ENCODE data around the gene ELMO1. TPM values are rescaled to one million over a fixed set of nuclear protein-coding genes. Genes with fewer than 3 reads are reported as not detected.

The ELMO1 gene
- total RNA-seq, 2 experiments from 2014 or later = 68.0 to 74.4 TPM

DNA sequence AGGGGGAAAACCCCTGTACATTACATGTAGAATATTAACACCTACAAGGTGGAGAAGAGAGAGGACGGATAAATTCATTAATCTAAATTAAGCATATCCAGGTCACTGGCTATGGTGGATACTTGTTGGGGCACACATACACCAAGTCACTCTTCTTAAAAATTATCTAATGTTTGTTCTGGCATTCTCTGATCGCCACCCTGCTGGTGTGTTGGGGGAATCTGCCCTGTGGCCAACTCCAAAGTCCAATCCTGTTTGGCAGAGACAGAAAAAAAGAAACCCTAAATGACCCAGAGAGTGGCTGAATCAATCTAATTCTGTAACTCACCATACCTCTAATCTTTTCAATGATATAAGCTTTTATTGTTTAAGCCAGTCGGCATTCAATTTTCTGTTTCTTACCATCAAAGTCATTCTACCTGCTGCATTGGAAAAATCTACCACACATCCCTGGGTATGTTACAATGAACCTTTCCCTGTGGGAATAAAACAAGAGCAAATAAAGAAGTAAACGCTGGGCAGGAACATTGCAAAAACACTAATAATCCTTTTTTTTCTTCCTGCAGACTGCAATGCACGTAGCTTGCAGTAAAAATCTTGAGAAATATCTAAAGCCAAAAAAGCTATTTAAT is 34.2 kb downstream of the ELMO1 start:
- no peak for DNase-seq
- Mint-ChIP-seq H3K9me3 (peaks cover 7% of the 10 kb centered on the region), H3K27me3 (no peaks in the 10 kb centered on the region), H3K36me3 (peaks cover 32% of the 10 kb centered on the region), H3K4me1 (peaks cover 53% of the 10 kb centered on the region), H3K4me3 (no peak overlapping the region), H3K27ac (no peak overlapping the region)

DNA sequence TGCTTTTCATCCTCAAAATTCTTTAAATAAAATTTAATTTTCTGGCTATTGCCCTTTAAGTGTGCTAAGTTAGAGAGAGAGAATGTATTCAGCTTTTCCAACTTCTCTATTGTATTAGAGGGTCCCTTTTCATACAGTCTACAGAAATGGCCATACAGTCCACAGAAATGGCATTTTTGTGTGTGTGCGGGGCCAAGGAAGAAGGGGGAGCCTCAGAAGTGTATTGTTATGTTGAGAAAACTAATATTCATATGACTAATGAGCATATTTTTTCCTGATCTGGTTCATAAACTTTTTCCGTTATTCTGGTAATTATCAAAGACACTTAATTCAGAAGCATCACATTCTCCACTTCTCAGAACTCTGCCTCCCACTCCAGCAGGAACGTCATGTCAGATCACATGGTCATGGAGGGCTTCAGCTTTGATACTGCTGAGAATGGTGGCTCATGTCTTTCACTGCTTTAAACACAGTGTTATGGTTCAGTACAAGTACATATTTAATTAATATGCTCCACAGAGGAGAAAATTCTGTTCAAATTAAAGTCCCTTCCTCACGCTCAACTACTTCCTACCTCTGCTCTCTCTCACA is 37.1 kb downstream of the ELMO1 start:
- Mint-ChIP-seq H3K27ac (peak overlapping the region; percentile 81), H3K4me1 (peaks cover 62% of the 10 kb centered on the region), H3K9me3 (peaks cover 7% of the 10 kb centered on the region), H3K36me3 (peaks cover 28% of the 10 kb centered on the region), H3K27me3 (no peaks in the 10 kb centered on the region), H3K4me3 (no peak overlapping the region)
- peak; percentile 57 for DNase-seq

GRCh38 chr7:37410305-37411229 is 38.1 kb downstream of the ELMO1 start:
- Mint-ChIP-seq H3K4me1 (peaks cover 67% of the 10 kb centered on the region), H3K27ac (peak overlapping the region; percentile 81), H3K9me3 (peaks cover 7% of the 10 kb centered on the region), H3K27me3 (no peaks in the 10 kb centered on the region), H3K36me3 (peaks cover 32% of the 10 kb centered on the region), H3K4me3 (peak overlapping the region; percentile 33)
- no peak for DNase-seq

GRCh38 chr7:37409461-37409860 is 39.2 kb downstream of the ELMO1 start:
- peak overlapping the region; percentile 75 for H3K4me3 Mint-ChIP-seq
- DNase-seq = no peak
- H3K27ac Mint-ChIP-seq = peak overlapping the region; percentile 81
- H3K4me1 Mint-ChIP-seq = peaks cover 73% of the 10 kb centered on the region
- H3K9me3 Mint-ChIP-seq = peaks cover 7% of the 10 kb centered on the region
- H3K36me3 Mint-ChIP-seq = peaks cover 32% of the 10 kb centered on the region
- no peaks in the 10 kb centered on the region for H3K27me3 Mint-ChIP-seq

- H3K27ac Mint-ChIP-seq = peak overlapping the region; percentile 81
- H3K9me3 Mint-ChIP-seq = peaks cover 5% of the 10 kb centered on the region
- H3K27me3 Mint-ChIP-seq = no peaks in the 10 kb centered on the region
- H3K4me3 Mint-ChIP-seq = peak overlapping the region; percentile 75
- H3K36me3 Mint-ChIP-seq = peaks cover 24% of the 10 kb centered on the region
- H3K4me1 Mint-ChIP-seq = peaks cover 78% of the 10 kb centered on the region
- DNase-seq = peak; percentile 18
These were observed 40.1 kb downstream of the ELMO1 start for GRCh38 chr7:37408291-37409228.

DNA sequence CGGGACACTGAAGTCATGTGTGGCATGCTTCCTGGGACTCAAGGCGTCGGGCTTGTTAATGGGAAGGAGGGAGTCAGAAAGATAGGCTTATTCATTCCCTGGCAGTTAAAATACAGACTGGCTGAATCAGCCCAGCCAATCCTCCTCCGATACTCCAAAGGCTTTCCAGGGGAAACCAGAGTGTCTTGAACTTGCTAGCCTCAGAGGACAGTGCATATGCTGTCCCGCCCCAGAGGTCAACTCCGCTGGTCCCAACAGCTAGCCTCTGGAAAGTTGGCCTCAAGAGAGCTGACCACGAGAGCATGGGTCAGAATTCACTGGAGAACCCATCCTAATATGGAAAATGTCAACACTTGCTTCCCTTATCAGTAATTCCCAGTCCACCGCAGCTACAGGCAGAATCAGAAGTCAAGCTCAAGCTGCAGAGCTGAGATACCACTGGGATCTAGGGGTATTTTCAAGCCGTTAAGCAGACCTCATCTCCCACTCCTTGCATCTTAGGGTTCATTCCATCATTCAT is 43.0 kb downstream of the ELMO1 start:
- H3K4me3 Mint-ChIP-seq = no peak overlapping the region
- peaks cover 37% of the 10 kb centered on the region for H3K36me3 Mint-ChIP-seq
- H3K9me3 Mint-ChIP-seq = peaks cover 6% of the 10 kb centered on the region
- H3K27ac Mint-ChIP-seq = no peak overlapping the region
- peaks cover 58% of the 10 kb centered on the region for H3K4me1 Mint-ChIP-seq
- H3K27me3 Mint-ChIP-seq = no peaks in the 10 kb centered on the region
- no peak for DNase-seq

DNA sequence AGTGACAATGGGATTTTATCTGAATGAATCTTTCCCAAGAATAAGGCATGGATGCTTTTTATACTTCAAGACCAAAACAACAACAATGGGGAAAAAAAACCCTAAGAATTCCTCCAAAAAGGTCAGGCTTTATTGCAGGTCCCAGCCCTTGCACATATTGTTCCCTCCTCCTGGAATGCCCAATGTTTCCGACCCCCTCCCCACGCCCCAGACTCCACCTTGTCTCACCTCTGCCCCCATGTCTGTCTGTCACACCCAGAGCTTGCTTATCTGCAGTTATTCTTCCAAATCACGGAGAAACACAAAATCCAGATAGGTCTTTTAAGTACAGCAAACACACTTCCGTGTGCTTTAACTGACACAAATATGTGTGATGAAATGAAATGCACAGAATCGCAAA is 43.5 kb downstream of the ELMO1 start:
- H3K27me3 Mint-ChIP-seq = no peaks in the 10 kb centered on the region
- no peak overlapping the region for H3K4me3 Mint-ChIP-seq
- H3K36me3 Mint-ChIP-seq = peaks cover 36% of the 10 kb centered on the region
- peaks cover 53% of the 10 kb centered on the region for H3K4me1 Mint-ChIP-seq
- peaks cover 7% of the 10 kb centered on the region for H3K9me3 Mint-ChIP-seq
- no peak for DNase-seq
- H3K27ac Mint-ChIP-seq = no peak overlapping the region

DNA sequence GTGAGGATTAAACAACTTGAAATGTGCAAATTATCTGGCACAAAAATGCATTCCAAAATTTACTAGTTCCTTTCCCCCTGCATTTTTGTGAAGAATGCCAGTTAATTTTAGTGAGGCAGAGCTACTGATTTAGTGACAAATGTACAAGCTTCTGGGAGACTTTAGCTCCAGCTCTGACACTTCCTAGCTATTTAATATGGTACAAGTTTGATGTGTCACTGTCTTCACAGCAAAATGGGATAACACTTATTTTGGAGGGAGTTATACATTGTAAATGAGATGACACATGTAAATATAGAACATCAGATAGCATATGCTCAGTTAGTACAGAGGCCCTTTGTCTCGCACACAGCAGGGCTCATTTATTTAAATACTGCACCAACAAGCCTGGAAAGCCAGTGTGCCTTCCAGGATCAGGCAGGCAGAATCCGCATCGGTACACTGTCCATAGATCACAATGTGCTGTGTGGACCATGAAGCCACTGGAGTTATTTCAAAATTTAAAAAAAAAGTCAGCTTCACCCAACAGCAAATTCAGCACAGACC is 48.7 kb downstream of the ELMO1 start:
- DNase-seq = no peak
- peaks cover 27% of the 10 kb centered on the region for H3K36me3 Mint-ChIP-seq
- no peak overlapping the region for H3K27ac Mint-ChIP-seq
- no peaks in the 10 kb centered on the region for H3K27me3 Mint-ChIP-seq
- peaks cover 25% of the 10 kb centered on the region for H3K4me1 Mint-ChIP-seq
- peaks cover 7% of the 10 kb centered on the region for H3K9me3 Mint-ChIP-seq
- H3K4me3 Mint-ChIP-seq = no peak overlapping the region

DNA sequence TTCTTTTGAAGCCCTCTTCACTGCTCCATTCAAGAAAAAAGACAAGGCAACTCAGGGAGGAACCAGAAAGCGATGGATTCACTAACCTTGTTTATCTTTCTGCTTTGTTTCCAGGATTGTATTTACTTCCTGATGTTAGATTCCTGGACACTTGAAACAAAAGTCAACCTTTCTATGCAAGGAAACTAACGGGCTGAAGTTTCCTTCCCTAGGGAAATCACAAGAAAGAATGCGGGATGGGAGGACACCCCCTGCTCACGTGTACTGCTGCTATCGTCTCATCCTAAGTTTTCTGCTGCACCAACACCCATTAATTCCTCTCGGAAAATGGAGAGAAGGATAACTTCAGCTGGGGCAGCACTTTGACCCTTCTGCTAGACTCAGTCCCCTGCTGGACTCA is 50.3 kb downstream of the ELMO1 start:
- Mint-ChIP-seq H3K9me3 (peaks cover 7% of the 10 kb centered on the region), H3K27me3 (no peaks in the 10 kb centered on the region), H3K4me1 (peaks cover 32% of the 10 kb centered on the region), H3K4me3 (no peak overlapping the region), H3K36me3 (peaks cover 27% of the 10 kb centered on the region), H3K27ac (no peak overlapping the region)
- DNase-seq = no peak

GRCh38 chr7:37395618-37396259 is 52.9 kb downstream of the ELMO1 start:
- H3K36me3 Mint-ChIP-seq = peaks cover 5% of the 10 kb centered on the region
- peaks cover 43% of the 10 kb centered on the region for H3K4me1 Mint-ChIP-seq

GRCh38 chr7:37394158-37394557 is 54.5 kb downstream of the ELMO1 start:
- Mint-ChIP-seq H3K36me3 (no peaks in the 10 kb centered on the region), H3K4me1 (peaks cover 44% of the 10 kb centered on the region), H3K4me3 (no peak overlapping the region), H3K27me3 (no peaks in the 10 kb centered on the region), H3K9me3 (no peaks in the 10 kb centered on the region), H3K27ac (no peak overlapping the region)
- no peak for DNase-seq

More at GRCh38 chr7:37395618-37396259, 52.9 kb downstream of the ELMO1 start:
- Mint-ChIP-seq H3K27ac (no peak overlapping the region), H3K4me3 (no peak overlapping the region), H3K9me3 (peaks cover 2% of the 10 kb centered on the region), H3K27me3 (no peaks in the 10 kb centered on the region)
- no peak for DNase-seq

DNA sequence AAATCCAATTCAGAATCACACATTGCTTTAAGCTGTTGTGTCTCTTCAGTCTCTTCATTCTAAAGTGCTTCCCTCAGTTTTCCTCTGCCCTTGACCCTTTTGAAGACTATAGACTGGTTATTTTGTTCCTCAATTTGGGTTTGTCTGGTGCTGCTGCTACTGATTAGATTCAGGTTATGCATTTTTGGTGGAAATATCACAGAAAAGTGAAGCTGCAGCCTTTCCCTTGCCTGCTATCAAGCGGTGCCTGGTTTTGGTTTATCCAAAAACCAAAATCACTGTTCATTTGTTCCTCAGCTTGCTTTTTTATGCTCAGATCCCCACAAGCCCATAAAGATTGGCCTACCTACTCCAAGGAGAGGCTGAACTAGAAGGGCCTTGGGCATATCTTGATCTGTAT is 55.2 kb downstream of the ELMO1 start:
- H3K4me3 Mint-ChIP-seq = no peak overlapping the region
- DNase-seq = no peak
- no peaks in the 10 kb centered on the region for H3K27me3 Mint-ChIP-seq
- no peaks in the 10 kb centered on the region for H3K36me3 Mint-ChIP-seq
- H3K4me1 Mint-ChIP-seq = peaks cover 49% of the 10 kb centered on the region
- no peaks in the 10 kb centered on the region for H3K9me3 Mint-ChIP-seq
- no peak overlapping the region for H3K27ac Mint-ChIP-seq

- no peak overlapping the region for H3K27ac Mint-ChIP-seq
- no peaks in the 10 kb centered on the region for H3K27me3 Mint-ChIP-seq
- H3K4me1 Mint-ChIP-seq = peaks cover 49% of the 10 kb centered on the region
- H3K36me3 Mint-ChIP-seq = no peaks in the 10 kb centered on the region
- no peaks in the 10 kb centered on the region for H3K9me3 Mint-ChIP-seq
- no peak overlapping the region for H3K4me3 Mint-ChIP-seq
- no peak for DNase-seq
These were observed 56.0 kb downstream of the ELMO1 start for GRCh38 chr7:37392673-37393017.
